ENCODE data around the gene ZNF536. TPM values are rescaled to one million over a fixed set of nuclear protein-coding genes. Genes with fewer than 3 reads are reported as not detected.
"Not testable (repeated sequence)": the region's sequence is repeated elsewhere in the genome, so short reads cannot be mapped to it uniquely, and the experiment has no call there.

ZNF536 gene
- polyA plus RNA-seq, 1 donor = 5.3 TPM

DNA sequence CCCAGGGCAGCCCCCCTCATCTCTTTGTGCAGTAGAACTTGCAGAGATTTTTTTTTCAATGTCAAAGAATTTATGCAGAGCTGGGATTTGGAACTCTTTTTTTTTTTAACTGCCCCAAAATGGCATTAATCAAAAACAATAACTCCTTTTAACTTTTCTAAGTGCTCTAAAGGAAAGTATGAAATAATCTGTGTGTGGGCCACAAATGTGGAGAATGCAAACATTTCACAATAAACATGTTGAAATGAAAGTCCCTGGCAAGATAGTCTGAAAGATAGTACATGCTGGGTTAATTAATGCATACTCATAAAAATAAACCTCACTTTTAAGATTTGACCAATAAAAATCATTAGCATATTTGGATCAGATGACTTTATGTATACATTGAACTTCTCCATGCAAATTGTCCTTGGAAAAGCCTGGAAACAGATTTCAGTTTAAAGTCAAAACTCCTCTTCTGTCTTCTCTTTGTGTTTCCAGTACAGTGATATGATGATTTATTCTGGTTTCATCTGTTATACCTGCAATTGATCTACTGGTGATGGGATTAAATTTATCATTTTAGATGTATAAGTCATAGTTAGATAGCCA is 30.5 kb upstream of the ZNF536 start:
- Histone ChIP-seq H3K4me3 (ENCODE audit: low read length) (no peak overlapping the region), H3K27ac (ENCODE audit: low read length) (peak overlapping the region; percentile 7), H3K9me3 (ENCODE audit: control insufficient read depth, low read depth, low read length) (no peaks in the 10 kb centered on the region), H3K27me3 (ENCODE audit: control insufficient read depth, insufficient read depth, low read length) (no peaks in the 10 kb centered on the region), H3K36me3 (ENCODE audit: control insufficient read depth, insufficient read depth, low read length) (no peaks in the 10 kb centered on the region), H3K4me1 (ENCODE audit: control insufficient read depth, insufficient read depth, low read length) (no peaks in the 10 kb centered on the region)
- peak in 1 of 2 donors; percentile 11 for DNase-seq

- Histone ChIP-seq H3K27ac (ENCODE audit: low read length) (no peak overlapping the region), H3K27me3 (ENCODE audit: control insufficient read depth, insufficient read depth, low read length) (no peaks in the 10 kb centered on the region), H3K36me3 (ENCODE audit: control insufficient read depth, insufficient read depth, low read length) (no peaks in the 10 kb centered on the region), H3K9me3 (ENCODE audit: control insufficient read depth, low read depth, low read length) (no peaks in the 10 kb centered on the region), H3K4me3 (ENCODE audit: low read length) (no peak overlapping the region), H3K4me1 (ENCODE audit: control insufficient read depth, insufficient read depth, low read length) (no peaks in the 10 kb centered on the region)
- no CpG with 5 or more reads among the region's 3 CpGs for WGBS (ENCODE audit: insufficient coverage, low lambda C conversion rate)
- no peak for DNase-seq
Observed at GRCh38 chr19:30342901-30343300, 29.3 kb upstream of the ZNF536 start.

DNA sequence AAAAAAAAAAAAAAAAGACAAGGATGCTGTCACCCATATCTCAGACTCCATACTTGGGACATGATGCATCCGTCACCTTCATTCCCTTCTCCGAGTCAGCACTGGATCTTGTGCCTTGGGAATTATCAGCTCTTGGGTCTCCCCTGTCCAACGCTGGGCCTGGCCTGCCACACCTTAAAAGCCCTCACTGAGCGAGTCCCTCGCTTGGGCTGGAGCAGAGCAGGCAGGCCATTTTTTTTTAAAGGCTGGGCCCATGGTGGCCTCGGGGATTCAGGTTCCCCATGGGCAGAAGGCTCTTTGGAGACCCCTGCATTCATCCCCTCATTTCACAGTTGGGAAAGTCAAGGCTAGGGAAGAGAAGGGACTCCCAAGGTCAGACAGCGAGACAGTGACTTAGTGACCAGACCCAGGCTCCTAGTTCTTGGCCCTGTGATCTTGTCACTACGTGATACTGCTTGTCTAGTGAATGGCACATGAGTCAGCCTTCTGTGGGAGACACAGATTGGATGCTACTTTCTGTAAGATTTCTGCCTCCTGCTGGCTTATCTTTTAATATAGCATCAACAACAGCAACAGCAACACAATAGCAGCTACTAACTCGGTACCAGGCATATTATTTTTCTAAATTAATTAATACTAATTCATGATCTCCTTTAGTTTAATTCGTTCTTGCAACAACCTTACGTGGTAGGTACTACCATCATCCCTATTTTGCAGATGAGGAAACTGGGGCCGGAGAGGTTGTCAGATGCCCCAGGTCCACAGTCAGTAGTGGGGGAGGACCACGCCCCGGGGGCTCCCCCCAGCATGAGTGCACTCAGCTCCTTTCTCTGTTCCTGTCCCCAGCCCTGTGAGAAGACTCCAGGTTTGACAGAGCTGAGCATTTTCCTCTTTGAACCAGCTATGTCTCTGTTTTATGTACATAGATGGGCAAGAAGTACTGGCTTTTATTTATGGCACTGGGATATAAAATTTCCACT is 27.4 kb upstream of the ZNF536 start:
- Histone ChIP-seq H3K4me3 (ENCODE audit: low read length) (no peak overlapping the region), H3K36me3 (ENCODE audit: control insufficient read depth, insufficient read depth, low read length) (no peaks in the 10 kb centered on the region), H3K9me3 (ENCODE audit: control insufficient read depth, low read depth, low read length) (no peaks in the 10 kb centered on the region), H3K27ac (ENCODE audit: low read length) (no peak overlapping the region), H3K4me1 (ENCODE audit: control insufficient read depth, insufficient read depth, low read length) (no peaks in the 10 kb centered on the region), H3K27me3 (ENCODE audit: control insufficient read depth, insufficient read depth, low read length) (no peaks in the 10 kb centered on the region)
- no peak for DNase-seq
- WGBS (ENCODE audit: insufficient coverage, low lambda C conversion rate) = 100% methylated on average over 1 of the region's 14 CpGs

- Histone ChIP-seq H3K4me1 (ENCODE audit: control insufficient read depth, insufficient read depth, low read length) (no peaks in the 10 kb centered on the region), H3K4me3 (ENCODE audit: low read length) (no peak overlapping the region), H3K27me3 (ENCODE audit: control insufficient read depth, insufficient read depth, low read length) (no peaks in the 10 kb centered on the region), H3K9me3 (ENCODE audit: control insufficient read depth, low read depth, low read length) (no peaks in the 10 kb centered on the region), H3K36me3 (ENCODE audit: control insufficient read depth, insufficient read depth, low read length) (no peaks in the 10 kb centered on the region), H3K27ac (ENCODE audit: low read length) (no peak overlapping the region)
- no peak for DNase-seq
- no CpG with 5 or more reads among the region's 8 CpGs for WGBS (ENCODE audit: insufficient coverage, low lambda C conversion rate)
Observed at GRCh38 chr19:30345686-30346085, 26.5 kb upstream of the ZNF536 start.

DNA sequence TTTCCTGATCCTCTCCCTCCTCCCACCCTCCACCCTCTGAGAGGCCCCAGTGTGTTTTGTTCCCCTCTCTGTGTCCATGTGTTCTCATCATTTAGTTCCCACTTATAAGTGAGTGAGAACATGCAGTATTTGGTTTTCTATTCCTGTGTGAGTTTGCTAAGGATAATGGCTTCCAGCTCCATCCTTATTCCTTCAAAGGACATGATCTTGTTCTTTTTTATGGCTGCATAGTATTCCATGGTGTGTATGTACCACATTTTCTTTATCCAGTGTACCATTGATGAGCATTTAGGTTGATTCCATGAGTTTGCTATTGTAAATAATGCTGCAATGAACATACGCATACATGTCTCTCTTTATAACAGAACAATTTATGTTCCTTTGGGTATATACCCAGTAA is 25.7 kb upstream of the ZNF536 start:
- not testable (repeated sequence) for H3K27ac ChIP-seq (ENCODE audit: low read length); H3K4me1 ChIP-seq (ENCODE audit: control insufficient read depth, insufficient read depth, low read length); H3K27me3 ChIP-seq (ENCODE audit: control insufficient read depth, insufficient read depth, low read length); H3K36me3 ChIP-seq (ENCODE audit: control insufficient read depth, insufficient read depth, low read length); DNase-seq; H3K4me3 ChIP-seq (ENCODE audit: low read length); H3K9me3 ChIP-seq (ENCODE audit: control insufficient read depth, low read depth, low read length)
- no CpG with 5 or more reads among the region's 1 CpG for WGBS (ENCODE audit: insufficient coverage, low lambda C conversion rate)

DNA sequence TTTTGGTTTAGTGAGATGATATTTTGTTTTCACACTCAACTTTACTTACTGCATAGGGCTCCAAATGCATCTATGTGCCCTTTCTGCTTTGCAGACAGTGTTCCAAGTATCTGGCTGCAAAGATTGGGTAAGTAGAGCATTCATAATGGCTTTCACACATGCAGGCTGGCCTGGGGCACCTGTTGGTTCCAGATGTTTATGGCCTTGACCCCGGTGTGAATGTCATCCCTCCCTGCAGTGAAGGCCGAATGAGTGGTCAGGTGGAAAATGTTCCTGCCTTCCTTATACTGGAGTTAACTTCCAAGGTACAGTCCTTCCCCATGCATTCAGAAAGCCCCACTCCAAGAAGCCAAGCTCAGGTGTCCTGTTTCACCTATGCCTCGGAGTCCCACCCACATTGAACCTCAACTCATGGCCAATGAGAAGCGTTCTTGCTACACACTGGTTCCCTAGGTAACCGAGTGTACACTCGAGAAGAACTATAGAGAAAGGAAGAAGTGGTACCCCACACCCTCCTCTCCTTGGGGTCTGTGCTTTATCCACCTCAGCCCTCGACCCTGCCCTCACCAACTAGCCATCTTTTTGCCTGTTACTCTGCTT is 23.0 kb upstream of the ZNF536 start:
- H3K4me1 ChIP-seq (ENCODE audit: control insufficient read depth, insufficient read depth, low read length) = no peaks in the 10 kb centered on the region
- no peaks in the 10 kb centered on the region for H3K9me3 ChIP-seq (ENCODE audit: control insufficient read depth, low read depth, low read length)
- no peak for DNase-seq
- H3K27me3 ChIP-seq (ENCODE audit: control insufficient read depth, insufficient read depth, low read length) = no peaks in the 10 kb centered on the region
- H3K27ac ChIP-seq (ENCODE audit: low read length) = no peak overlapping the region
- no CpG with 5 or more reads among the region's 7 CpGs for WGBS (ENCODE audit: insufficient coverage, low lambda C conversion rate)
- no peak overlapping the region for H3K4me3 ChIP-seq (ENCODE audit: low read length)
- no peaks in the 10 kb centered on the region for H3K36me3 ChIP-seq (ENCODE audit: control insufficient read depth, insufficient read depth, low read length)

DNA sequence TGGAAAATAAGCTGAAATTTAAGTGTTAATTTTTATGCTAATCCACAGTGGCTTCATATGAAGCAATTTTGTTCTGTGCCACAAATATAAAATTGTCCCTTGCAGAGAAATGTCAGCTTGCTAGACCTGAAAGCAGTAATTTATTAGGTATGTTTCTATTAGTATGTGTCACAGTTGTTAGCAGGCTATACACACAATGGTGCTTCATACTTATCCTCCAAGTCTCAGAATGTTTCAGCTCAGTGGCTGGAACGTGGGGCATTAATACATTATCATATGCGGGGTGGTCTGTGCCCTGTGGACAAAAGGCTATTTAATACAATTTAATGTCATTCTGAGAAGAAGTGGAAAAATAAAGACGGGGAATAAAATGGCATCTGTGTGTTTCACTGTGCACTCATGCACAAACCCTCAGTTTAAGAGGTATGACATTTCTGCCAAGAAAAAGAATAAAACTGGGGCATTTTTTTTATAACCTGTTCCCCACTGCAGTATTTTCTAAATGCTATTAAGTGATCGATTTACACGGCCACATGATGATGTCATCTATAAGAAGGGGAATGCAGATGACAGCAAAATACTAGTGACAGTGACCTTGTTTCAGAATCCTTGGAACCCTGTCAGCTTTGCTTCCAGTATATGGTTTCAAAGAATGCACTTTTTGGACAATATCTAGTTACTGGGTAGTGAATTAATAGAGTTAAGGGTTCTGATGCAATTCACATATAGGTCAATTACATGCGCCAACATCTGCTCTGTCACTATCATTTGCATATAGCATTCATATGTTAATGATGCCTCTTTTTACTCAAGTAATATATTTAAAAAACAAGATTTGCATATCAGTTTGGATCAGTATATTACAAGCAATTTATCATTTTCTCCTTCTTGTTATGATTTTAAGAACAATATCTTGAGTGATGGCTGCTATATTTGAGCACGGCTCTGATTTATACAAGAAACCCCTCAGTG is 21.2 kb upstream of the ZNF536 start:
- no peaks in the 10 kb centered on the region for H3K4me1 ChIP-seq (ENCODE audit: control insufficient read depth, insufficient read depth, low read length)
- no peaks in the 10 kb centered on the region for H3K36me3 ChIP-seq (ENCODE audit: control insufficient read depth, insufficient read depth, low read length)
- H3K27ac ChIP-seq (ENCODE audit: low read length) = no peak overlapping the region
- DNase-seq = no peak
- 77% methylated on average over 3 of the region's 7 CpGs for WGBS (ENCODE audit: insufficient coverage, low lambda C conversion rate)
- no peaks in the 10 kb centered on the region for H3K27me3 ChIP-seq (ENCODE audit: control insufficient read depth, insufficient read depth, low read length)
- H3K4me3 ChIP-seq (ENCODE audit: low read length) = no peak overlapping the region
- H3K9me3 ChIP-seq (ENCODE audit: control insufficient read depth, low read depth, low read length) = no peaks in the 10 kb centered on the region

GRCh38 chr19:30351774-30352173 is 20.4 kb upstream of the ZNF536 start:
- Histone ChIP-seq H3K4me1 (ENCODE audit: control insufficient read depth, insufficient read depth, low read length) (no peaks in the 10 kb centered on the region), H3K4me3 (ENCODE audit: low read length) (no peak overlapping the region), H3K36me3 (ENCODE audit: control insufficient read depth, insufficient read depth, low read length) (no peaks in the 10 kb centered on the region), H3K9me3 (ENCODE audit: control insufficient read depth, low read depth, low read length) (no peaks in the 10 kb centered on the region), H3K27ac (ENCODE audit: low read length) (no peak overlapping the region), H3K27me3 (ENCODE audit: control insufficient read depth, insufficient read depth, low read length) (no peaks in the 10 kb centered on the region)
- DNase-seq = no peak
- no CpG with 5 or more reads among the region's 2 CpGs for WGBS (ENCODE audit: insufficient coverage, low lambda C conversion rate)

- H3K27me3 ChIP-seq (ENCODE audit: control insufficient read depth, insufficient read depth, low read length) = no peaks in the 10 kb centered on the region
- no peak overlapping the region for H3K27ac ChIP-seq (ENCODE audit: low read length)
- no peak overlapping the region for H3K4me3 ChIP-seq (ENCODE audit: low read length)
- H3K36me3 ChIP-seq (ENCODE audit: control insufficient read depth, insufficient read depth, low read length) = no peaks in the 10 kb centered on the region
- no peaks in the 10 kb centered on the region for H3K4me1 ChIP-seq (ENCODE audit: control insufficient read depth, insufficient read depth, low read length)
- 100% methylated on average over 2 of the region's 13 CpGs for WGBS (ENCODE audit: insufficient coverage, low lambda C conversion rate)
- no peaks in the 10 kb centered on the region for H3K9me3 ChIP-seq (ENCODE audit: control insufficient read depth, low read depth, low read length)
- DNase-seq = no peak
Observed at GRCh38 chr19:30353394-30353945, 18.7 kb upstream of the ZNF536 start.

DNA sequence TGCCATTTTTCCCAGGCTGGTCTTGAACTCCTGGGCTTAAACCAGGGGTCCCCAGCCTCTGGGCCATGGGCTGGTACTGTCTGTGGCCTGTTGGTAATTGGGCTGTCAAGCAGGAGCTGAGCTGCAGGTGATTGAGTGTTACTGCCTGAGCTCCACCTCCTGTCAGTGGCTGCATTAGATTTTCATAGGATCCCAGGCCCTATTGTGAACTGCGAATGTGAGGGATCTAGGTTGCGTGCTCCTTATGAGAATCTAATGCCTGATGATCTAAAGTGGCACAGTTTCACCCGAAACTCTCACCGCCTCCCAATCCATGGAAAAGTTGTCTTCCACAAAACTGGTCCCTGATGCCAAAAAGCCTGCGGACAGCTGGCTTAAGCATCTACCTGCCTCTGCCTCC is 16.6 kb upstream of the ZNF536 start:
- Histone ChIP-seq H3K9me3 (ENCODE audit: control insufficient read depth, low read depth, low read length) (no peaks in the 10 kb centered on the region), H3K4me1 (ENCODE audit: control insufficient read depth, insufficient read depth, low read length) (no peaks in the 10 kb centered on the region), H3K27me3 (ENCODE audit: control insufficient read depth, insufficient read depth, low read length) (no peaks in the 10 kb centered on the region), H3K27ac (ENCODE audit: low read length) (no peak overlapping the region), H3K36me3 (ENCODE audit: control insufficient read depth, insufficient read depth, low read length) (no peaks in the 10 kb centered on the region), H3K4me3 (ENCODE audit: low read length) (no peak overlapping the region)
- no peak for DNase-seq
- WGBS (ENCODE audit: insufficient coverage, low lambda C conversion rate) = no CpG with 5 or more reads among the region's 5 CpGs
